Measurements from ENCODE around the gene TNFRSF18.

DNA sequence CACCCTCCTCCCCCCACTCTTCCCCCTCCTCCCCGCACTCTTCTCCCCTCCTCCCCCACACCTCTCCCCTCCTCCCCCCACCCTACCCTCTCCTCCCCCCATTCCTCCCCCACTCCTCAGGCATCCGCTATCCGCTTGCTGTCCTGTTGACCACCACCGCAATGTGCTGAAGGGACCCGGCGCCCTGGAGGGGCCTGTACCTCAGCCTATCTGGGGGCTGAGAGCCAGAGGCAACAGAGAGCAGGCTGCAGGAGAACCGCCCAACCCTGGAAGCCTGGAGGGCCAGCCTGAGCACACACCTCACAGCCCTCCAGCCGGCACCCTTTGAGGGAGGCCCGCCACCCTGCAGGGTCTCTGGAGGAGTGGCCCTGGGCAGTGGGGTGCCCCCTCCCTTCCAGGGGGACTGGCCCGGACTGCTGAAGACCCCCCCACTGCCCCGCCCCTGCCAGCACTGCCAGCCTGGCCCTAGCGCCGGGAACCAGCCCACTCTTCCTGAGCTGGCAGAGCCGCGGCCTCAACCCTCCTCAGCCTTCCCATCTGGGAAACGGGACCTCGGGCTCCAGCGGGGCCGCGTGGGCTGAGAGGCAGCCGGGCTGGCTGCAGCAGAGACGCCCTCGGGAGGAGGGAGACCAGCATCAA lies 38.9 kb upstream of the TNFRSF18 start:
- no peak for TF ChIP-seq EZH2phosphoT487 (IDR thresholded peaks at IDR 0.05; ENCODE audit: borderline replicate concordance, low read length)
- TF ChIP-seq, protein P1, sequence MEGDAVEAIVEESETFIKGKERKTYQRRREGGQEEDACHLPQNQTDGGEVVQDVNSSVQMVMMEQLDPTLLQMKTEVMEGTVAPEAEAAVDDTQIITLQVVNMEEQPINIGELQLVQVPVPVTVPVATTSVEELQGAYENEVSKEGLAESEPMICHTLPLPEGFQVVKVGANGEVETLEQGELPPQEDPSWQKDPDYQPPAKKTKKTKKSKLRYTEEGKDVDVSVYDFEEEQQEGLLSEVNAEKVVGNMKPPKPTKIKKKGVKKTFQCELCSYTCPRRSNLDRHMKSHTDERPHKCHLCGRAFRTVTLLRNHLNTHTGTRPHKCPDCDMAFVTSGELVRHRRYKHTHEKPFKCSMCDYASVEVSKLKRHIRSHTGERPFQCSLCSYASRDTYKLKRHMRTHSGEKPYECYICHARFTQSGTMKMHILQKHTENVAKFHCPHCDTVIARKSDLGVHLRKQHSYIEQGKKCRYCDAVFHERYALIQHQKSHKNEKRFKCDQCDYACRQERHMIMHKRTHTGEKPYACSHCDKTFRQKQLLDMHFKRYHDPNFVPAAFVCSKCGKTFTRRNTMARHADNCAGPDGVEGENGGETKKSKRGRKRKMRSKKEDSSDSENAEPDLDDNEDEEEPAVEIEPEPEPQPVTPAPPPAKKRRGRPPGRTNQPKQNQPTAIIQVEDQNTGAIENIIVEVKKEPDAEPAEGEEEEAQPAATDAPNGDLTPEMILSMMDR (IDR thresholded peaks at IDR 0.05; ENCODE audit: low read depth, low read length, poor library complexity, severe bottlenecking): no peak

Measured in DOHH2 (cell line).